ENCODE results near the gene PDE1A. TPM values are rescaled to one million over a fixed set of nuclear protein-coding genes. Genes with fewer than 3 reads are reported as not detected.

Gene PDE1A
- polyA plus RNA-seq, 2 of the 4 experiments (the other 2 are of a cell fraction): 0.28 to 3.2 TPM

DNA sequence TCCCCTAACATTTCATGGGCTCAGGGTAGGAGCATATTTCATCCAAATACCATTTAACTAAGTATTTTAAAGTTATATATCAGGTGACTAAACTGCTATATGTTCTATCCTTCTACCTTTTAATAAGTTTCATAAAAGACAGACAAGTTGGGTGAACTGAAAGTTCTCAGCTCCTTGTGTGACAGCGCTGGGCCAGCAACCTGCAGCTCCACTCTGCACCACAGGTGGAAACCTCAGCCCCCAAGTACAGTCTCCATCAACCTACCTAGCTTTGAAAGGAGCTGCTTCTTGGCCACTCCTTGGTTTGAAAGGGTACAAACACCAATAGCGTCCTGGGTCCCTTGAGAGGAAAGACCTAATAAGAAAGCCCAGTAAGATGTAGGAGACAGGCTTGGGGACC, 177.9 kb downstream of the PDE1A start:
- H3K4me1 ChIP-seq: no peaks in the 10 kb centered on the region
- no peaks in the 10 kb centered on the region for H3K9me3 ChIP-seq
- no peak for TF ChIP-seq NPAS2 (CRISPR knock-in tag; IDR thresholded peaks at IDR 0.05; ENCODE audit: borderline replicate concordance)
- TF ChIP-seq, protein P1, sequence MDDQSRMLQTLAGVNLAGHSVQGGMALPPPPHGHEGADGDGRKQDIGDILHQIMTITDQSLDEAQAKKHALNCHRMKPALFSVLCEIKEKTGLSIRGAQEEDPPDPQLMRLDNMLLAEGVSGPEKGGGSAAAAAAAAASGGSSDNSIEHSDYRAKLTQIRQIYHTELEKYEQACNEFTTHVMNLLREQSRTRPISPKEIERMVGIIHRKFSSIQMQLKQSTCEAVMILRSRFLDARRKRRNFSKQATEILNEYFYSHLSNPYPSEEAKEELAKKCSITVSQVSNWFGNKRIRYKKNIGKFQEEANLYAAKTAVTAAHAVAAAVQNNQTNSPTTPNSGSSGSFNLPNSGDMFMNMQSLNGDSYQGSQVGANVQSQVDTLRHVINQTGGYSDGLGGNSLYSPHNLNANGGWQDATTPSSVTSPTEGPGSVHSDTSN (IDR thresholded peaks at IDR 0.05): no peak
- TF ChIP-seq NFE2L2 (conservative IDR thresholded peaks at IDR 0.05; ENCODE audit: low read length): no peak
- TF ChIP-seq CHD4 (IDR thresholded peaks at IDR 0.05; ENCODE audit: borderline replicate concordance): no peak
- no peak for TF ChIP-seq SMC3 (IDR thresholded peaks at IDR 0.05)
- no peak for TF ChIP-seq ZFP36 (IDR thresholded peaks at IDR 0.05; ENCODE audit: borderline replicate concordance, partially characterized antibody)
- no peak for TF ChIP-seq FOSB (CRISPR knock-in tag; IDR thresholded peaks at IDR 0.05)
- no peak for TF ChIP-seq ZC3H11A (IDR thresholded peaks at IDR 0.05)
- TF ChIP-seq MAFK (IDR thresholded peaks at IDR 0.05; ENCODE audit: partially characterized antibody): no peak
- no peak overlapping the region for H3K4me3 ChIP-seq
- no peak overlapping the region for H3K27ac ChIP-seq
- ATAC-seq: no peak
- DNase-seq (ENCODE audit: low read depth in 1 of 2, low spot score in 1 of 2): no peak
- WGBS (ENCODE audit: missing lambda C conversion rate): 74% methylated on average over 2 of the region's 2 CpGs
- FAIRE-seq: no peak
- POLR2A ChIA-PET: no interaction called here
- H3K4me2 ChIP-seq: no peak overlapping the region
- CTCF ChIA-PET: interaction anchor here (0.8 to 1.4 kb wide), 2 partner anchors 14 to 62 kb away, joined by 3 to 4 read pairs; no protein-coding TSS in a partner anchor

DNA sequence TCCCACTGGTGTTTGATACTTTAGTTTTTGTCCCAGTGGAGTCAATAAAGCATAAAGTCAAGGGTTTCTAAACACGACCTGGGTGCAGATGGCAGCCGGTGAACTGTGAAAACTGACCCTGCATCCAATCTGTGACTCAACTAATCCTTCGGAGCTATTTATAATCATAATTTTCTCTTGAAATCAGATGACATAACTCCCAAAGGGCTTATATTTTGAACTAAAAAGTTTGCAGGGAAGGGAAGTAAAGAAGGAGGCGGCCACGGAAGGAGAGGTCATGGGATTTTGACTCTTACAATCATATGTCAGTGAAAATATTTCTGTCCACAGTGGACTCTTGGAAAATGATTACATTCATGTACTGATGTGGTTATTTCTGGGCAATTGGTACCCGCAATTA, 178.5 kb downstream of the PDE1A start:
- H3K4me3 ChIP-seq: no peak overlapping the region
- no peaks in the 10 kb centered on the region for H3K9me3 ChIP-seq
- no peak for FAIRE-seq
- H3K27ac ChIP-seq: no peak overlapping the region
- no peak overlapping the region for H3K4me2 ChIP-seq
- no peaks in the 10 kb centered on the region for H3K4me1 ChIP-seq
- WGBS (ENCODE audit: missing lambda C conversion rate): 66% methylated on average over 6 of the region's 6 CpGs
- DNase-seq (ENCODE audit: low read depth in 1 of 2, low spot score in 1 of 2): no peak
- TF ChIP-seq, protein P1 (IDR thresholded peaks at IDR 0.05): no peak
- no peak for TF ChIP-seq ZFP36 (IDR thresholded peaks at IDR 0.05; ENCODE audit: borderline replicate concordance, partially characterized antibody)
- no peak for TF ChIP-seq HEYL (CRISPR knock-in tag; IDR thresholded peaks at IDR 0.05)
- no peak for TF ChIP-seq HMGXB4 (CRISPR knock-in tag; IDR thresholded peaks at IDR 0.05; ENCODE audit: borderline replicate concordance)
- TF ChIP-seq HDAC2 (IDR thresholded peaks at IDR 0.05): no peak
- no peak for TF ChIP-seq POLR2AphosphoS2 (conservative IDR thresholded peaks at IDR 0.05; ENCODE audit: low read length)
- TF ChIP-seq MAX (IDR thresholded peaks at IDR 0.05): no peak
- no peak for TF ChIP-seq CEBPB (IDR thresholded peaks at IDR 0.05)
- TF ChIP-seq CHD4 (IDR thresholded peaks at IDR 0.05; ENCODE audit: borderline replicate concordance): no peak
- TF ChIP-seq GATA3 (IDR thresholded peaks at IDR 0.05; ENCODE audit: borderline replicate concordance): no peak
- no peak for ATAC-seq
- ChIA-PET CTCF (interaction anchor here (0.6 to 1.4 kb wide), 3 partner anchors 15 to 387 kb away, joined by 3 to 4 read pairs (median 3); no protein-coding TSS in a partner anchor), POLR2A (no interaction called here)

DNA sequence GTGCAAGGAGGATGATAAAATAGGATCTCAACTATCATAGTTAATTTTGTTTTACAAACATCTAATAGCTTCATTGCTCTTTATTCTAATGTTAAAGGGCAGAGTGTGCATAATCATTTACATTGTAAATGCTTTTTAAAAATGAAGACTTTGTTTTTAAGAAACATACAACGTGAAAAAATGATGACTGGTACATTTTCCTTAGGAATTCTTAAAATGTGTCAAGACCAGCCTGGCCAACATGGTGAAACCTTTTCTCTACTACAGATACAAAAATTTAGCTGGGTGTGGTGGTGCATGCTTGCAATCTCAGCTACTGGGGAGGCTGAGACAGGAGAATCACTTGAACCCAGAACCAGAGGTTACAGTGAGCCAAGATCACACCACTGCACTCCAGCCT, 179.0 kb downstream of the PDE1A start:
- POLR2A ChIA-PET: no interaction called here
- Histone ChIP-seq H3K9me3 (no peaks in the 10 kb centered on the region), H3K27ac (no peak overlapping the region), H3K4me2 (no peak overlapping the region), H3K4me1 (no peaks in the 10 kb centered on the region), H3K4me3 (no peak overlapping the region)
- TF ChIP-seq MAFK (IDR thresholded peaks at IDR 0.05; ENCODE audit: partially characterized antibody) (peak; percentile 77), ZNF302 (CRISPR knock-in tag; IDR thresholded peaks at IDR 0.05) (no peak), REST (IDR thresholded peaks at IDR 0.05) (no peak)
- CTCF ChIA-PET: interaction anchor here (0.6 to 1.4 kb wide), 3 partner anchors 15 to 388 kb away, joined by 3 to 4 read pairs (median 3); no protein-coding TSS in a partner anchor
- ATAC-seq (no peak), DNase-seq (ENCODE audit: low read depth in 1 of 2, low spot score in 1 of 2) (no peak), FAIRE-seq (no peak)
- WGBS (ENCODE audit: missing lambda C conversion rate): 30% methylated on average over 1 of the region's 1 CpG

Measured in A549 (cell line).